Peyer's patch (tissue), 4 donors: ENCODE results near the gene ELMOD3.

Experiments
- POLR2A ChIP-seq, 2 donors: fragments of 450-650 bp; IDR thresholded peaks; one replicate each; pipeline ENCODE4 v1.5.1; 2017; ENCODE audit warnings: antibody characterized with exemption in 2 of 2, mild to moderate bottlenecking in 2 of 2, moderate library complexity in 2 of 2
- TF ChIP-seq, protein P1 (sequence below), 6 experiments: fragments of 450-650 bp in 4 of 6; fragments of 200-600 bp in 2 of 6; sonication (generic) in 1 of 6; IDR thresholded peaks; one replicate each; pipeline ENCODE4 v1.5.1; 2017 to 2019; ENCODE audit warnings: antibody characterized with exemption in 6 of 6, mild to moderate bottlenecking in 3 of 6, moderate library complexity in 1 of 6

DNA sequence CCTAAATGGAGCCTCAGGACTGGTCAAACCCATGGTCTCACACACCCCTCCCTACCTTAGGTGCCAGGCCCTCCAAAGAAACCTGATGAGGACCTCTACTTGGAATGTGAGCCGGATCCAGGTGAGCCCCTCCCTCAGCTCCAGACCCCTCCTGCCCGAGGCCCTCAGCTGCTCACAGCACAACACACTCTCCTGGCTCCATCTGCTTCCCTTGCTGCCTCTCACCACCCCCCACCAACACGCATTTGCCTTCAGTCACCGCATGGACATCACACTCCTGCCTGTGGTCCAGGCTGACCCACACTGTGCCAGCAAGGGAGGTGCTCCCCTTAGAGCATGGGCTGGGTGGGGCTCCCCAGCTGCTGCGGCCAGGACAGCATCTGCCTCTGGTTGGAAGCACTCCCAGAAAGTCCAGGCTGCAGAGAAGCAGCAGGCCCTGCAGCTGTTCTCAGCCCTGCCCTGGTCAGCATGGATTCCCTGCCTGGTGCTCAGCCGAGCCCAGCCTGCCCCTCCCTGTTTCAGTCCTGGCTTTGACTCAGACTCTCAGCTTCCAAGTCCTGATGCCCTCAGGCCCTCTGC, 79.0 kb downstream of the ELMOD3 start:
- TF ChIP-seq, protein P1, sequence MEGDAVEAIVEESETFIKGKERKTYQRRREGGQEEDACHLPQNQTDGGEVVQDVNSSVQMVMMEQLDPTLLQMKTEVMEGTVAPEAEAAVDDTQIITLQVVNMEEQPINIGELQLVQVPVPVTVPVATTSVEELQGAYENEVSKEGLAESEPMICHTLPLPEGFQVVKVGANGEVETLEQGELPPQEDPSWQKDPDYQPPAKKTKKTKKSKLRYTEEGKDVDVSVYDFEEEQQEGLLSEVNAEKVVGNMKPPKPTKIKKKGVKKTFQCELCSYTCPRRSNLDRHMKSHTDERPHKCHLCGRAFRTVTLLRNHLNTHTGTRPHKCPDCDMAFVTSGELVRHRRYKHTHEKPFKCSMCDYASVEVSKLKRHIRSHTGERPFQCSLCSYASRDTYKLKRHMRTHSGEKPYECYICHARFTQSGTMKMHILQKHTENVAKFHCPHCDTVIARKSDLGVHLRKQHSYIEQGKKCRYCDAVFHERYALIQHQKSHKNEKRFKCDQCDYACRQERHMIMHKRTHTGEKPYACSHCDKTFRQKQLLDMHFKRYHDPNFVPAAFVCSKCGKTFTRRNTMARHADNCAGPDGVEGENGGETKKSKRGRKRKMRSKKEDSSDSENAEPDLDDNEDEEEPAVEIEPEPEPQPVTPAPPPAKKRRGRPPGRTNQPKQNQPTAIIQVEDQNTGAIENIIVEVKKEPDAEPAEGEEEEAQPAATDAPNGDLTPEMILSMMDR (IDR thresholded peaks at IDR 0.05), result no peak
- no peak for TF ChIP-seq POLR2A (IDR thresholded peaks at IDR 0.05)
